GM21528 (cell line): ENCODE results near the gene RANBP1.

Source experiments
- ATAC-seq: cut with Tn5 transposase; IDR thresholded peaks from one replicate; pipeline ENCODE4 v1.9.1; 2021; ENCODE audit warnings: mild to moderate bottlenecking, moderate library complexity; ENCODE audit not compliant: unreplicated experiment, low FRiP score

The RANBP1 gene

GRCh38 chr22:20087319-20088262, 28.3 kb upstream of the RANBP1 start:
- ATAC-seq, result no peak

- ATAC-seq, result no peak
Observed at GRCh38 chr22:20088263-20088648, 27.6 kb upstream of the RANBP1 start.

GRCh38 chr22:20089226-20089976, 26.5 kb upstream of the RANBP1 start:
- ATAC-seq, result no peak

GRCh38 chr22:20089977-20090729, 25.8 kb upstream of the RANBP1 start:
- no peak for ATAC-seq

- ATAC-seq, result no peak
Observed at GRCh38 chr22:20090730-20091240, 25.1 kb upstream of the RANBP1 start.

GRCh38 chr22:20091690-20092476, 24.0 kb upstream of the RANBP1 start:
- no peak for ATAC-seq

- ATAC-seq, result no peak
Observed at GRCh38 chr22:20092477-20092854, 23.4 kb upstream of the RANBP1 start.

GRCh38 chr22:20093418-20094196, 22.3 kb upstream of the RANBP1 start:
- ATAC-seq, result no peak

- ATAC-seq, result no peak
Observed at GRCh38 chr22:20094197-20094807, 21.6 kb upstream of the RANBP1 start.

GRCh38 chr22:20095521-20095920, 20.4 kb upstream of the RANBP1 start:
- no peak for ATAC-seq

GRCh38 chr22:20096574-20097420, 19.1 kb upstream of the RANBP1 start:
- no peak for ATAC-seq

GRCh38 chr22:20099099-20099711, 16.7 kb upstream of the RANBP1 start:
- no peak for ATAC-seq

GRCh38 chr22:20101638-20102037, 14.3 kb upstream of the RANBP1 start:
- ATAC-seq, result no peak

- ATAC-seq, result no peak
Observed at GRCh38 chr22:20102203-20102780, 13.6 kb upstream of the RANBP1 start.

GRCh38 chr22:20105456-20106204, 10.3 kb upstream of the RANBP1 start:
- no peak for ATAC-seq

- ATAC-seq, result no peak
Observed at GRCh38 chr22:20106205-20106848, 9.6 kb upstream of the RANBP1 start.
